SIG-M5 (cell line): Measurements from ENCODE around the gene HLA-G.

ENCODE experiments used
- DNase-seq: peaks from one replicate; lab custom pipeline; 2025; lab: John Stamatoyannopoulos, UW

Gene HLA-G

GRCh38 chr6:29818892-29819291, 8.7 kb upstream of the HLA-G start:
- no peak for DNase-seq

DNA sequence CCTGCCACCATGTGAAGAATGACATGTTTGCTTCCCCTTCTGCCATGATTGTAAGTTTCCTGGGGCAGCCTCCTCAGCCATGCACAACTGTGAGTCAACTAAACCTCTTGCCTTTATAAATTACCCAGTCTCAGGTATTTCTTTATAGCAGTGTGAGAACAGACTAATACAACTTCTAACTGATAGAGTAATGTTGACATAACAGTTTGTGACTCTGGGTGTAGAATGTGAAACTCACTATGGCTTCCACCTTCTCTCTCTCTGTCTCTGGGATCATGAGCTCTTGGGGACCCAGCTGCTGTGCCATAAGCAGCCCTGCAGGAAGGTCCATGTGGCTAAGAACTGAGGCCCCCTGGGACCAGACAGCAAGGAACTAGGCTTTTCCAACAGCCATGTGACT, 3.5 kb upstream of the HLA-G start:
- DNase-seq: no peak

GRCh38 chr6:29825848-29826247, 1.8 kb upstream of the HLA-G start:
- DNase-seq: no peak

DNA sequence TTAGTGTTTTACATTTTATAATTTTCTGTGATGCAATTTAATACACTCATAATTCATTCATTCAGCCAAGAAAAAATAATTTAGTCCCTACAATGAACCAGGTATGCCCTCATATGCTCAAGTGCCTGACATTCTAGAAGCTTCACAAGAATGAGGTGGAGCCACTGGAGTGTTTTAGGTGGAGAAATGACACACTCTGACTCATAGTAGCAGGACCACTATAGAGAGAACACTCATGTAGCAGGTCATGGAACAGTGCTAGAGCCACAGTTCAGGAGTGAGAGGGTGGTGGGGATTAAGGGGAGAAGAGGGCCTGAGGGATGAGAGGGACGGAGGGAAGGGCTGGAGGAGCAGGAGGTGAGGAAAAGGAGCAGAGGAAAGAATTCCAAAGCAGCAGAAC, 1.4 kb upstream of the HLA-G start:
- no peak for DNase-seq

DNA sequence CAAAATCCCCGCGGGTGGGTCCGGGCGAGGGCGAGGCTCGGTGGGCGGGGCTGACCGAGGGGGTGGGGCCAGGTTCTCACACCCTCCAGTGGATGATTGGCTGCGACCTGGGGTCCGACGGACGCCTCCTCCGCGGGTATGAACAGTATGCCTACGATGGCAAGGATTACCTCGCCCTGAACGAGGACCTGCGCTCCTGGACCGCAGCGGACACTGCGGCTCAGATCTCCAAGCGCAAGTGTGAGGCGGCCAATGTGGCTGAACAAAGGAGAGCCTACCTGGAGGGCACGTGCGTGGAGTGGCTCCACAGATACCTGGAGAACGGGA, 809 bp downstream of the HLA-G start:
- DNase-seq: no peak

DNA sequence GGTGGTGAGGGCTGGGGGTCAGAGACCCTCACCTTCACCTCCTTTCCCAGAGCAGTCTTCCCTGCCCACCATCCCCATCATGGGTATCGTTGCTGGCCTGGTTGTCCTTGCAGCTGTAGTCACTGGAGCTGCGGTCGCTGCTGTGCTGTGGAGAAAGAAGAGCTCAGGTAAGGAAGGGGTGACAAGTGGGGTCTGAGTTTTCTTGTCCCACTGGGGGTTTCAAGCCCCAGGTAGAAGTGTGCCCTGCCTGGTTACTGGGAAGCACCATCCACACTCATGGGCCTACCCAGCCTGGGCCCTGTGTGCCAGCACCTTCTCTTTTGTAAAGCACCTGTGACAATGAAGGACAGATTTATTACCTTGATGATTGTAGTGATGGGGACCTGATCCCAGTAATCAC, 2.1 kb downstream of the HLA-G start:
- DNase-seq: no peak

- DNase-seq: no peak
These were observed 2.8 kb downstream of the HLA-G start for GRCh38 chr6:29830409-29830808.

DNA sequence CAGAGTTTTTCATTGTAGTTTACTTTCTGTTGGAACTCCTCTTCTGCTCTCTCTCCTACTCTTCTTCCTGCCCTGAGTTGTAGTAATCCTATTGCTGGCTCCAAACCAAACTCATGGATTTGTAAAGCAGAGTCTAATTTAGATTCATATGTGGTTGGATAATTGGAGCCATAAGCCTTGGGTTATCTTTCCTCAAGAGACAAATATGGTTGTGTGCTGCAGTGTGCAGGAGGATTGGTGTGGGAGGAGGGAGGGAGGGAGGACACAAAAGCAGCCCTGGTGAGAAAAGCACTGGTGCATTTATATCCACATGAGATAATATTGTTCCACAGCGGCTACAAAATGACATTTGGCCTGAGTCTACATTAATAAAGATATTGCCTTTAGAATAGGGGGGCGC, 4.2 kb downstream of the HLA-G start:
- DNase-seq: no peak

DNA sequence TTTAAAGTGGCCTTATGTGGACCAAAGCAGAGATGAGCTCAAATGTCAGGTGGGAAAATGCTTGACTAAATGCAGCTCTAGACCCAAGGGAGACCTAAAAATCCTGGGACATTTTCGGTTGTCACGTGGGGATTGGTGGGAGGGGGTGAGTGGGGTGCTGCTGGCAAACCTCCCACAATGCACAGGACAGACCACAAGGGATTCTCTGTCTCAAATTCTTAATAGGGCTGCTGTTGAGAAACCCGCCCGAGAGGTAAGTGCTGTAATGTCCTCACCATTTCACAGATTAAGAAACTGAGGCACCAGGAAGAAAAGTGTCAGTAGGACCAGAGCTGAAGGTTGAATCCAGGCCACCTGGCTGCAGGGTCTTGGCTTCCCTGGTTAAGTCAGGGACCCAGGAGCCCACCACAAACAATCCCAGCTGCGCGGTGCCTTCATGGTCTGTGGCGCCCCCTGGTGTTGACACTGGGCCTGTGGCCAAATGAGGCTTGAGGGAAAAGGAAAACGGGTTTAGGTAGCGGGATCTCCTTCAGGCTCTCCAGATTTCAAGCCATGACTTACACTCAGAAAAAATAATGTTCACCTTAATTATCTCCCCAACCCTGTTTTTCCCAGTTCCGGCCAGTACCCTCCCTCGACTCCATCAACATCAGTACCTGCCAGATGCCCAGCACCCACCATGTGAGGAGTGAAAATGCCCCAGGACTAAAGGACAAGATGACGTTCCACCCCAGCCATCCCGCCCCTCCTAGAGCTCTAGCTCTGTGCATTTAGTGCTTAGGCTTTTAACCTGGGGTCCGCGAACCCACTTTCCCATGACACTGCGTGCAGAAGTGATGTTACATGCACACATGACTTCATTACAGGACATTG, 7.2 kb downstream of the HLA-G start:
- no peak for DNase-seq

DNA sequence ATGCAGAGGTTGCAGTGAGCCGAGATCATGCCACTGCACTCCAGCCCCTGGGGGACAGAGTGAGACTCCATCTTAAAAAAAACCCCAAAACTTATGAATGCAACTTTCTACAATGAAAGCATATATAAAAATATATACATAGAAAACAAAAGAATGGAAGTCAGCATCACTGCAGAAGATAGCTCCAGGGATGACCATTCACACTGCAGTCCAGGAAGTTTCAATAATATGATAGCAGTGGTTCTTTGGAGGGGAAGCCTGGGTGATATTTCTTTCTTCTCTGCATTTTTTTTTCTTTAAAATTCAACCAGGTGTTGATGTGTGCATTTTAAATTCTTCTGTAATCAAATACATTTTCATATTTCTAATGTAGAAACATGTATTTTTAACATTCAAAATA, 12.3 kb downstream of the HLA-G start:
- DNase-seq: no peak

DNA sequence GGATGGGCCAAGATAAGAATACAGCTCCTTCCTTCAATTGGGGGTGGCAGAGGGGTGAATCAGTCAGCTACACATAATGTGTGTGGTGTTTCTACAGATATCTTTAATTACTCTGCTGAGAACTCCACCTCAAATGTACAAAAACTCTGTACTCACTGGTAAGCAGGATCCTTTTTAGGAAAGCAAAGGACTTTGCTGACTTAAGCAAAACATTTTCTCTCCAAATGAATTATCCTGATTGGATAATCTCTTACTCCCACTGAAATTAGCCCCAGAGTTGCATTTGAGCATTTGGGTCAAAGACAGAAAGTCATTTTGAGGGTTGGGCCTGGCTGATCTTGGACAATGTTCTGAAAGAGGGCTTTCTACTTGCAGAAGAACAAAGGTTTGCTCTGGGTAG, 13.4 kb downstream of the HLA-G start:
- DNase-seq: no peak

GRCh38 chr6:29845405-29846006, 17.9 kb downstream of the HLA-G start:
- no peak for DNase-seq

DNA sequence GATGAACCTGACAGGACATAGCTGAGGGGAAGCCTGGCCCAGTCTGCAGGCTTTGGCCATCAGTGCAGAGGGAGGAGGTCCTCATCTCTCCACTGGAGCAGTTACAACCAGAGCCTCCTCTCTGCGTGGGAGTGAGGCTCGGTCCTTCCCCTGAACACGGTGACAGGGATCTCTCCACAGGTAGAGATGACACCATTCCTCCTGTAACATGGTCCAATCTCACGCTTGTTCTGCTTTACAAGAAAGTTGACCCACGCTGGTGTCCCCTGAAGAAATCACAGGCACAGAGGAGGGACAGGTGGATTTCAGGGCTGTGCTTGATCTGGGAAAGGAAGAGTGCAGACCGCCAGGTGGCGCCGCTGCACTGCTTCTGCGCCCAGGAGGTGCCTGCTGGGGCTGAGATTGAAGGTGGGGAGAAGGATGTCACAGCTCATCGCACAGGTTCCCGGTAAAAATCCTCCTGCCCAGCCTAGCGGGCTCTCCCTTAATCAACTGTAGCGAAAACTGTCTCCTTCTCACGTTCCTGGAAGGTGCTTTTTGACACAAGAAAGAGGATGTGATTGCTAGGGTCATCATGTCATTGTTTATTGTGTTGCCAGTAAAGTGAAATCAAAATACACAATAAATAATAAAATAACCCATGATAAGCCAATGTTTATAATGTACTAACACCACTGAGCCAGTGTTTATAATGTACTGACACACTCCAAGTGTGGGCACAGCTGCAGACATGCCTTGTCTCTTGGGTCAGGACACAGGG, 20.4 kb downstream of the HLA-G start:
- no peak for DNase-seq

DNA sequence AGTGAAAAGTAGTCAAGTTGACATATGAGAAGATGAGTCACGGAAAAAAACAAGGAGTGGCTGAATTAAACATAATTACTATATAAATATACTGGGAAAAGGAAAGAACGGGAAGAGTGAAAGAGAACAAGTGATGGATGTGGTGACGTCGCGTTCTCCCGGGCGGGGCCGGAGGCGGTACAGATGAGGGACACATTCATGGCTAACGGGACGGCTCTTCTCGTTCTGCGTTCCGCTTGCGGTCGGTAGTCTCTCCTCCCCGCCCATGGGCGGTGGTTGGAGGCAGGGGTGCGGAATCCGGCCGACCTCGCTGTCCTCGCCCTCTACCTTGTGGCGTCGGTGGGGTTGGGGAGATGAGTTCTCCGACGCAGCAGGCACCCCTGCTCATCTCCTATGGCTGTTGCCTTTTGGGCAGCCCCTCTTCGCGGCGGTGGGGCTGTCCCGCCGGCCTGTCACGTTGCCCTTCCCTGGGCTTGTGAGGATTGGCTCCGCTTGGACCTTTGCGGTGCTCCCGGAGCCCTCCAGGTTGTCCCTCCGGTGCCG, 22.5 kb downstream of the HLA-G start:
- no peak for DNase-seq

GRCh38 chr6:29851190-29851589, 23.6 kb downstream of the HLA-G start:
- DNase-seq: no peak

- no peak for DNase-seq
These were observed 25.6 kb downstream of the HLA-G start for GRCh38 chr6:29853245-29853644.

- no peak for DNase-seq
These were observed 30.4 kb downstream of the HLA-G start for GRCh38 chr6:29858006-29858405.

DNA sequence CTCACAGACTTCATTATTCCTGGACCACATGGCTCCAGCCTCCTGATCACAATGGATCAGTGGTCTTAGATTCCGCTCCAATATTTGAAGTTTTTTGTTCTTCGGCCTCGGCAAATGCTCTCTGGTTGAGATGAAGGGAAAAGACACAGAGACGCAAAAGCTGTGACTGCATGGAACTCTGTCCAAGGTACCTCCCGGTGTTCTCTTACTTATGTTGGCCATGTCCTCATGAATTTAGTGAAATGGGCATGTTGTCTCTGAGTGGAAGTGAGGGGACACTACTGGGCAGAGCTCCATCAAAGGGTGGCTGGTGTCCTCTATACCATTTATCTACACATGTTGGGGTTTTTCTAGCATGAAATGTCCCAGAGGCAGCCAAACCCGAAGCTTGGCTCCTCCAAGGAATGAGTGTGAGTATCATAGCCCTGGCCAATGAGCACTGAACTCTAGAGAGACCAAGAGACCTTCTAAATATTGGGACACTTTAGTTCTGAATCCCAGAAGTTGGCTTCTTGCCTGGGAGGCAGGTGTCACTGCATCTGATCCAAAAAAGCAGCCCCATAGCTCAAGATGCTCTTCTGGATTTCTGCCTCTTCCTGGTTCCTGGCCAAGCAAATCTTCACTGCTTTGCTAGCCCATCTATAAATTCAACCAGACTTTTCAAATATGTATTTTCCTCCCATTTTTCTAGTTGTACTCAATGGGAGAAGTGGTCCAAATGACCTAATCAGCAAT, 34.1 kb downstream of the HLA-G start:
- no peak for DNase-seq

DNA sequence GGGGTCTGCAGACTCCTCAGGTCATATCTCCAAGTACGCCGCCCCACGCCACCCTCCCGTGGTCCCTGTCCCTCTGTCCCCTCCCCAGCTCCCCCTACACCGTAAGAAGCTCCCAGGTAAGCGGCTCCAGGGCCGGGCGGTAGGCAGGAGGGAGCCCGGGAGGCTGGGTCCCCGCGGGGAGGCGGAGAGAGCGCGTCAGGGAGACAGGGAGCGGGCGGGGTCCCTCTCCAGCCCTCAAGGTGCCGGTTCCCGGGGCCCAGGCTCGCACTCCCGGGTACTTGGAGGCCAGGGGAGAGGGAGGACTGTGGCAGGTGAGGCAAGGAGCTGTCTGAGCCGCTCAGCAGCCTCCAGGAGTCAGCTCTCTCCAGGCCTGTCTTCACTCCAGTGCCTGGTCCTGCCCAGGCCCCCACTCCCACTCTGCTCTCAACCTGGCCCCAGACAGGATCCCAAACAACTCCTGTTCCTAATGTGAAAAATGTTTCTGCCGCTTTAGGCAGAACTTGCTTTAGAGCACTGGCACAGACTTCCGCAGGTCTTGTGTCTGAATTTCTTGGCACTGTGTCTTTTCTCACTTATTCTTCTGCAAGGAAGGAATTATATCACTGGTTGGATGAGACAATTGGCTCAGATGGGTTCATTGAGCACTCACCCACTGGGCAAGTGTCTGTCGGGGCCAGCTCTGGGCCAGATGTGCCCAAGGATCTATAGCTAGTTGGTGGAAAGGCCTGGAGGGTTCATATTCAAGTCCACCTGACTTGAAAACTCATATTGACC, 36.6 kb downstream of the HLA-G start:
- DNase-seq: no peak

DNA sequence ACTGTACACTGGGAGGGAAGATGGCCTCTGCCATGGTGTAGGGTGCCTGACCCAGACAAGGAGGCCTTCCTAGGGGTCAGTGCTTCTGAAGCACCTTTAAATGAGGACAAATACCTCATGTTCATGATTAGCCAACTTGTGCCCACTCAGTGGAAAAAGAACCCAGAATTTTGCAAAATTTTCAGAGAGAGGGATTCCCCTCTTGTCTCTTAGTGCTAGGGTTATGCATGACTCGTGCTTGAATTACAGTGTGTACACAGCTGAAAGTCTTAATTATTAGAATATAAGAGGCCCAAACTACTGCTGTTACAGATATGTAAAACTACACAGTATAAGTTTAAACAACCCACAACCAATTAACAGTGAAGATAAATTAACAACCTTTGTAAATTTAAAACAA, 38.0 kb downstream of the HLA-G start:
- DNase-seq: no peak

DNA sequence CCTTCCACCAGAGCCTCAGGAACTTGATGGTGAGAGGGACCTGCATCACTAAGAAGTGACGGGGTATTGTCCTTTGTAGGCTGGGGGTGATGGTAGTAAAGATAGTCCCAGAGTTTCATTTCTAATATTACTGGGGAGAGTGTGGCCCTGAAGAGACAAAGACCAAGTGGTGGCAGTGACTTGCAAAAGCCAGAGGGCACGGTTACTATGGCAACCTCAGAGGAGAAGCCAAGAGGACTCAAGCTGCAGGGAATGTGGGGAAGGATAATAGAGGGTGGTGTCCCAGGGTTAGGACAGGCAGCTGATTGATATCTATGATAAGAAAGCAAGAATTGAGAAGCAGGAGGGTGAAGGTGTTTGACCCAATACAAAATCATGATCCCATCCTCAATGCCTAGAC, 42.5 kb downstream of the HLA-G start:
- DNase-seq: no peak
